ENCODE measurements around the gene SLC25A19.

Gene SLC25A19

DNA sequence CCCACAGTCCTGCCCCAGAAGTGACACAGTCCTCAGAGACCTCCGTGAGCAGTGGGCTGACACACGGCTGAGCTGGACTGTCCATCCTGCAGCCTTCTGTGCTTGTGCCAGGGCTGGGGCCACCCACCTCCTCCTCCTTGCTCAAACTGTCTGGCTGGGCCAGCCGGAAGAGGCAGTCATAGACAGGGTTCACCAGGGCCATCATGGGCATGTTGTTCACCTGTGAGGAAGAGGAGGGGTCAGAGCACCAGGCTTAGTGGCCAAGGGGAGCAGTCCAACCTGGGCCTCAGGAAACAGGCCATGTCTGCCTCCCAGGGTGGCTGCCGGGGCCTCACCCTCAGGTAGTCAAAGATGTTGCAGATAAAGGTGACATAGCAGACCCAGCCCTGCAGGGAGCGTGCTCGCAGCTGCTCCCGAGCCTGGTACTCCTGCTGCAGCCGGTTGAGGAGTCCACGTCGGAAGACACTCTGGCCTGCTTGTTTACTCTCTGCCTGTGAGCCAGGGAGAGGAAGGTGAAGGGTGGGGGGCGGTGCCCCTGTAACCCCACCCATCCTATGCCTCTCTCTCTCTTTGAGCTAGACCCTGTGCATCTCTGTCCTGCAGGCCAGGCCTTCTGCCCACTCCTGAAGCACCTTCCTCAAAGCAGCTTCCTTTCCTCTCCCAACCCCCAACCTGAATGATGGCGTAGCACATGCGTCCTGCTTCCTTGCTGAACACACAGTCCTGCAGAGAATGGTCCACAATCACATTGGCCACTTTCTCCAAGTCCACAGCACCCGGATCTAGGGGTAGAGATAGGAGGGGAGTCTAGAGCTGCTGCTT lies 21.6 kb downstream of the SLC25A19 start:
- TF ChIP-seq, protein P1, sequence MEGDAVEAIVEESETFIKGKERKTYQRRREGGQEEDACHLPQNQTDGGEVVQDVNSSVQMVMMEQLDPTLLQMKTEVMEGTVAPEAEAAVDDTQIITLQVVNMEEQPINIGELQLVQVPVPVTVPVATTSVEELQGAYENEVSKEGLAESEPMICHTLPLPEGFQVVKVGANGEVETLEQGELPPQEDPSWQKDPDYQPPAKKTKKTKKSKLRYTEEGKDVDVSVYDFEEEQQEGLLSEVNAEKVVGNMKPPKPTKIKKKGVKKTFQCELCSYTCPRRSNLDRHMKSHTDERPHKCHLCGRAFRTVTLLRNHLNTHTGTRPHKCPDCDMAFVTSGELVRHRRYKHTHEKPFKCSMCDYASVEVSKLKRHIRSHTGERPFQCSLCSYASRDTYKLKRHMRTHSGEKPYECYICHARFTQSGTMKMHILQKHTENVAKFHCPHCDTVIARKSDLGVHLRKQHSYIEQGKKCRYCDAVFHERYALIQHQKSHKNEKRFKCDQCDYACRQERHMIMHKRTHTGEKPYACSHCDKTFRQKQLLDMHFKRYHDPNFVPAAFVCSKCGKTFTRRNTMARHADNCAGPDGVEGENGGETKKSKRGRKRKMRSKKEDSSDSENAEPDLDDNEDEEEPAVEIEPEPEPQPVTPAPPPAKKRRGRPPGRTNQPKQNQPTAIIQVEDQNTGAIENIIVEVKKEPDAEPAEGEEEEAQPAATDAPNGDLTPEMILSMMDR (conservative IDR thresholded peaks at IDR 0.05; ENCODE audit: low read length) = no peak
- no peak for TF ChIP-seq EZH2phosphoT487 (IDR thresholded peaks at IDR 0.05; ENCODE audit: borderline replicate concordance)
- Histone ChIP-seq H4K20me1 (ENCODE audit: insufficient read depth, low read length, poor library complexity, severe bottlenecking) (no peaks in the 10 kb centered on the region), H3F3A (ENCODE audit: low read depth) (no peaks in the 10 kb centered on the region), H3K9ac (ENCODE audit: low read depth, low read length, poor library complexity, severe bottlenecking) (no peak overlapping the region), H3K4me1 (ENCODE audit: insufficient read depth, low read length, poor library complexity, severe bottlenecking) (peaks cover 25% of the 10 kb centered on the region), H3K36me3 (ENCODE audit: insufficient read depth, low read length) (peaks cover 16% of the 10 kb centered on the region; the same call in 1 of the 2 replicates), H3K79me2 (ENCODE audit: insufficient read depth, low read length) (peaks cover 39% of the 10 kb centered on the region), H3K4me2 (ENCODE audit: low read depth, low read length, poor library complexity, severe bottlenecking) (no peak overlapping the region), H3K4me3 (ENCODE audit: low read length, poor library complexity, severe bottlenecking) (no peak overlapping the region), H3K9me2 (replicated peaks; ENCODE audit: low read depth, low read length) (no peaks in the 10 kb centered on the region), H3K9me3 (ENCODE audit: insufficient read depth, low read depth, low read length) (no peaks in the 10 kb centered on the region), H2AFZ (ENCODE audit: low read length) (no peak overlapping the region), H3K27me3 (ENCODE audit: insufficient read depth, low read length, poor library complexity, severe bottlenecking) (no peaks in the 10 kb centered on the region)

DNA sequence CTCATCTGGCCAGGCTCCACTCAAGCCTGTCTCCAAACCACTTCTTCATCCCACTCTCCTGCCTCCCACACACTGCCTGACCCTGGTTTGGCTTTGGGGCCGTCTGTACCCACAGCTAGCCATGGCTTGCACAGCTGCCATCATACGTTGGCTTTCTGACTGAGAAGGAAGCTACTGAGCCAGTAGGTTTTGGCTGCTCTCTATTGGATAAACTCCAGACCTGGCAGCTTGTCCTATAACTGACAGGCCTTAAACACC lies 22.2 kb downstream of the SLC25A19 start:
- H3F3A ChIP-seq (ENCODE audit: low read depth) = no peaks in the 10 kb centered on the region
- no peak for TF ChIP-seq EZH2phosphoT487 (IDR thresholded peaks at IDR 0.05; ENCODE audit: borderline replicate concordance)
- TF ChIP-seq, protein P1 (conservative IDR thresholded peaks at IDR 0.05; ENCODE audit: low read length) = no peak
- H3K79me2 ChIP-seq (ENCODE audit: insufficient read depth, low read length) = peaks cover 39% of the 10 kb centered on the region
- H3K27me3 ChIP-seq (ENCODE audit: insufficient read depth, low read length, poor library complexity, severe bottlenecking) = no peaks in the 10 kb centered on the region
- no peak overlapping the region for H2AFZ ChIP-seq (ENCODE audit: low read length)
- H4K20me1 ChIP-seq (ENCODE audit: insufficient read depth, low read length, poor library complexity, severe bottlenecking) = no peaks in the 10 kb centered on the region
- H3K4me3 ChIP-seq (ENCODE audit: low read length, poor library complexity, severe bottlenecking) = no peak overlapping the region
- no peaks in the 10 kb centered on the region for H3K9me3 ChIP-seq (ENCODE audit: insufficient read depth, low read depth, low read length)
- H3K36me3 ChIP-seq (ENCODE audit: insufficient read depth, low read length) = peaks cover 16% of the 10 kb centered on the region; the same call in 1 of the 2 replicates
- no peaks in the 10 kb centered on the region for H3K9me2 ChIP-seq (replicated peaks; ENCODE audit: low read depth, low read length)
- H3K4me1 ChIP-seq (ENCODE audit: insufficient read depth, low read length, poor library complexity, severe bottlenecking) = peaks cover 23% of the 10 kb centered on the region
- H3K4me2 ChIP-seq (ENCODE audit: low read depth, low read length, poor library complexity, severe bottlenecking) = no peak overlapping the region
- H3K9ac ChIP-seq (ENCODE audit: low read depth, low read length, poor library complexity, severe bottlenecking) = no peak overlapping the region

DNA sequence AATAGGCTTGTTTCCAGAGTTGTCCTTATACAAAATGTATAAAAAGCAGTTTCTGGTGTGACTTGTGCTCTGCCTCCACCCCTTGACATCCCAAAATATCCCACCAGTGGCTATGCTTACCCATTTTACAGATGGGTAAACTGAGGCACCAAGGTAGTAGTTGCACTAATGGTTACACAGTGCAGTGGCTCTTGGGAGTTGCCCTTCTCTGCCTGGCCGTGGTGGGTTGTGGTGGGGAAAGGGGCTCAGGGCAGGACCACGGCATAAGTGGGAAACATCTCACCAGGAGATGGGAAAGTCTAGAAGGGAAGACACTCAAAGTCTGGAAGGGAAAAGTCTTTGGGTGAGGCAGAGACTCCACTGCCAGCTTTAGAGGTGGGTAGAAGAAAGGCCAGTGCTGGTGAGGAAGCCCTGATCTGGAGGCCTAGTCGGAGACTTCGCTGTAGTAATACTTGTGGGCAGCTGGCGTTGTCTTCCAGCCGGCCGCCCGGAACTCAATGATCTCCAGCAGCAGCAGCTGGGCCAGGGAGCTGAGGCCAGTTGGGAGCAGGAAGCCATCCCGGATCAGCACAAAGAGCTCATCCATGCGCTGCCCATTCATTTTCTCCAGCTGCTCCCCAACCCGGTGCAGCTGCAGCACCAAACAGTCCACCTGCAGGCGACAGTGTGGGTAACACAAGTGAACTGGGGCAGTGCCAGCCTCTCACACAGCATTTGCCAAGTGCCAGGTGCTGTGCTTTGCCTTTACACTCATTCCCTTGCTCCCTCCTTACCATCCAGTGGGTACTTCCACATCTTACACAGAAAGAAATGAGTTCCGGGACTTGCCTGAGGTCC lies 22.7 kb downstream of the SLC25A19 start:
- Histone ChIP-seq H3K27me3 (ENCODE audit: insufficient read depth, low read length, poor library complexity, severe bottlenecking) (no peaks in the 10 kb centered on the region), H3K9ac (ENCODE audit: low read depth, low read length, poor library complexity, severe bottlenecking) (no peak overlapping the region), H3K79me2 (ENCODE audit: insufficient read depth, low read length) (peaks cover 37% of the 10 kb centered on the region), H3K36me3 (ENCODE audit: insufficient read depth, low read length) (peaks cover 16% of the 10 kb centered on the region; the same call in 1 of the 2 replicates), H3K4me2 (ENCODE audit: low read depth, low read length, poor library complexity, severe bottlenecking) (no peak overlapping the region), H2AFZ (ENCODE audit: low read length) (no peak overlapping the region), H3K4me1 (ENCODE audit: insufficient read depth, low read length, poor library complexity, severe bottlenecking) (peaks cover 21% of the 10 kb centered on the region), H3K9me3 (ENCODE audit: insufficient read depth, low read depth, low read length) (no peaks in the 10 kb centered on the region), H4K20me1 (ENCODE audit: insufficient read depth, low read length, poor library complexity, severe bottlenecking) (no peaks in the 10 kb centered on the region), H3F3A (ENCODE audit: low read depth) (no peaks in the 10 kb centered on the region), H3K4me3 (ENCODE audit: low read length, poor library complexity, severe bottlenecking) (no peak overlapping the region), H3K9me2 (replicated peaks; ENCODE audit: low read depth, low read length) (no peaks in the 10 kb centered on the region)
- no peak for TF ChIP-seq EZH2phosphoT487 (IDR thresholded peaks at IDR 0.05; ENCODE audit: borderline replicate concordance)
- TF ChIP-seq, protein P1 (conservative IDR thresholded peaks at IDR 0.05; ENCODE audit: low read length) = no peak

Measured in Loucy (cell line).